GM23248 (cell line): Measurements from ENCODE around the gene G2E3. TPM values are rescaled to one million over a fixed set of nuclear protein-coding genes. Genes with fewer than 3 reads are reported as not detected.

Experiments
- DNase-seq: peaks from one replicate; pipeline ENCODE4 v3.0.0-alpha.2; 2015
- H2AFZ ChIP-seq: fragments of 200-600 bp; sonication (generic); 2 replicates; pipeline ENCODE4 v1.6.1; 2016; ENCODE audit warnings: antibody characterized with exemption
- H3F3A ChIP-seq: fragments of 200-600 bp; sonication (generic); 2 replicates; pipeline ENCODE4 v1.6.1; 2016; ENCODE audit warnings: mild to moderate bottlenecking, antibody characterized with exemption, mixed run types; ENCODE audit not compliant: insufficient read depth
- H3K27ac ChIP-seq: fragments of 200-600 bp; sonication (generic); 2 replicates; pipeline ENCODE4 v1.5.1; 2016; ENCODE audit warnings: mild to moderate bottlenecking
- H3K27me3 ChIP-seq: fragments of 200-600 bp; sonication (generic); replicated peaks from 2 replicates; pipeline ENCODE4 v1.6.1; 2016; ENCODE audit warnings: mild to moderate bottlenecking; ENCODE audit not compliant: insufficient read depth
- H3K36me3 ChIP-seq: fragments of 200-600 bp; sonication (generic); 2 replicates; pipeline ENCODE4 v1.6.1; 2016; ENCODE audit warnings: low read depth, mild to moderate bottlenecking
- H3K4me1 ChIP-seq: fragments of 200-600 bp; sonication (generic); 2 replicates; pipeline ENCODE4 v1.6.1; 2016; ENCODE audit warnings: mild to moderate bottlenecking; ENCODE audit not compliant: insufficient read depth
- H3K4me2 ChIP-seq: fragments of 200-600 bp; sonication (generic); one replicate; pipeline ENCODE4 v1.6.1; 2016; ENCODE audit warnings: mild to moderate bottlenecking; ENCODE audit not compliant: unreplicated experiment
- H3K4me3 ChIP-seq: fragments of 200-600 bp; sonication (generic); 2 replicates; pipeline ENCODE4 v1.5.1; 2016; ENCODE audit warnings: mild to moderate bottlenecking
- H3K79me2 ChIP-seq: fragments of 200-600 bp; sonication (generic); 2 replicates; pipeline ENCODE4 v1.6.1; 2016; ENCODE audit warnings: mild to moderate bottlenecking; ENCODE audit not compliant: insufficient read depth
- H3K9ac ChIP-seq: fragments of 200-600 bp; sonication (generic); 2 replicates; pipeline ENCODE4 v1.6.1; 2016; ENCODE audit warnings: mild to moderate bottlenecking
- H3K9me2 ChIP-seq: fragments of 200-600 bp; sonication (generic); 2 replicates; pipeline ENCODE4 v1.6.1; 2016; ENCODE audit warnings: mixed run types, mild to moderate bottlenecking, moderate library complexity; ENCODE audit not compliant: insufficient read depth
- H3K9me3 ChIP-seq: fragments of 200-600 bp; sonication (generic); one replicate; pipeline ENCODE4 v1.6.1; 2017; ENCODE audit warnings: low read depth
- H4K20me1 ChIP-seq: fragments of 200-600 bp; sonication (generic); 2 replicates; pipeline ENCODE4 v1.6.0; 2016; ENCODE audit not compliant: insufficient read depth
- EZH2 ChIP-seq: fragments of 200-600 bp; sonication (generic); IDR thresholded peaks from 2 replicates; pipeline ENCODE4 v1.6.1; 2018; ENCODE audit warnings: antibody characterized with exemption, mild to moderate bottlenecking; ENCODE audit not compliant: insufficient read depth, poor library complexity, severe bottlenecking
- EZH2phosphoT487 ChIP-seq: fragments of 200-600 bp; sonication (generic); IDR thresholded peaks from 2 replicates; pipeline ENCODE4 v1.6.1; 2018; ENCODE audit warnings: antibody characterized with exemption, moderate library complexity, mild to moderate bottlenecking, low read depth; ENCODE audit not compliant: insufficient read depth
- WGBS, 2 experiments: methylation state at CpG; one replicate each; pipeline ENCODE4 v1.1.6; 2015 to 2017; ENCODE audit warnings: low lambda C conversion rate in 2 of 2, low coverage in 1 of 2; ENCODE audit errors: missing lambda C conversion rate in 2 of 2; 5-methylcytosine and 5-hydroxymethylcytosine counted together
- in situ Hi-C: fragments of 300-500 bp; cut with MboI; formaldehyde crosslinking; loops from 2 replicates; pipeline ENCODE4 v1.15.0; 2020
- polyA plus RNA-seq: library from polyadenylated mRNA; unstranded; fragments of >200 nt; fragmentation: Nextera tagmentation; extraction: Ambion mirVana; gene quantifications from 2 replicates; pipeline ENCODE4 v1.2.1, GENCODE V29; 2016
- small RNA-seq: library from RNA; depleted of rRNA; stranded (forward); fragments of <200 nt; gene quantifications from one replicate; pipeline ENCODE3, GENCODE V24; 2014; ENCODE audit warnings: low read depth, low replicate concordance
- total RNA-seq: library from RNA; depleted of rRNA; stranded (reverse); fragments of >200 nt; shearing (Covaris generic); gene quantifications from 2 replicates; pipeline ENCODE4 v1.2.3, GENCODE V29; 2014; rRNA removed

The G2E3 gene
- total and polyA plus RNA-seq, 2 experiments from 2014 or later: 11.2 to 26.5 TPM

DNA sequence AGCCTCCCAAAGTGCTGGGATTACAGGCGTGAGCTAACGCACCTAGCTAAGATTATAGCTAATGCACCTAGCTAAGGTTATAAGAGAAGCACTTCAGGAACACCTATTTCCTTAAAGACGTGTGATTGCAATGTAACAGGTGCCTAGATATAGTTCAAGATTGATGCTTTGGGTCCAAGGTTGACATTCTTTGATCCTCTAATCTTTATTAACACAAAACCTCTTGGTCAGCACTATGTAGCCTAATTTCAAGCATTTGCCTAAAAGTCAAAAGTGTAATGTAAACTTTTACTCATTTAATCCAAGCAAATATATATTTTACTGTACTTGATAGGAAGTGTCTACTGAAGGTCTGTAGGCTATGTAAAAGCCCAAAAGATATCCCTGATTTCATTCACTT is 99.7 kb downstream of the G2E3 start:
- H3K9me2 ChIP-seq: no peaks in the 10 kb centered on the region
- TF ChIP-seq EZH2: no peak
- no peak for TF ChIP-seq EZH2phosphoT487
- H3K4me3 ChIP-seq: no peak overlapping the region
- peaks cover 35% of the 10 kb centered on the region for H3K79me2 ChIP-seq
- H3K9me3 ChIP-seq: no peaks in the 10 kb centered on the region
- no peak overlapping the region for H2AFZ ChIP-seq
- no peak overlapping the region for H3K9ac ChIP-seq
- peaks cover 20% of the 10 kb centered on the region for H3F3A ChIP-seq
- in situ Hi-C loops: no loop called here
- peaks cover 64% of the 10 kb centered on the region for H3K36me3 ChIP-seq
- no peak overlapping the region for H3K27ac ChIP-seq
- H4K20me1 ChIP-seq: no peaks in the 10 kb centered on the region
- H3K4me1 ChIP-seq: no peaks in the 10 kb centered on the region
- 99 to 100% methylated on average over 3 of the region's 3 CpGs for WGBS, 2 experiments
- no peak overlapping the region for H3K4me2 ChIP-seq
- H3K27me3 ChIP-seq: no peaks in the 10 kb centered on the region
- DNase-seq: no peak

DNA sequence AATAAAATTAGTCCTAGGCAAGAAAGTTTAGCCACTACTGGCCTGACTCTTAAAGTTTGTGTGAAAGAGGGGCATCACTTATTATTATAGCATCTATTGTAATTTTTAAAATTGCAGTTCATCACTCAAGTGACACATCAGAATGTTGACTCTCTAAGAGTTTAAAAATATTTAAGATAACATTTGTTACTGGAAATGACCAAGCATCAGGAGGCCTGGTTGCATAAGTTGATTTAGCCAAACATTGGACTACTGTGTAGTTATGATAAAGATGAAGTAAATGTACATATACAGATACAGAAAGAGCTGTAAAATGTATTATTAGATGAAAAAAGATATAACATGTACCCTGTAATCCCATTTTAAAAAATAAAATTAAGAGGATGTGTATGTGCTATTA is 110.6 kb downstream of the G2E3 start:
- Histone ChIP-seq H3K4me2 (no peak overlapping the region), H3K4me3 (no peak overlapping the region), H3K79me2 (peaks cover 8% of the 10 kb centered on the region; the same call in 1 of the 2 replicates), H2AFZ (no peak overlapping the region), H3F3A (peaks cover 6% of the 10 kb centered on the region; the same call in 1 of the 2 replicates), H3K9me3 (no peaks in the 10 kb centered on the region), H3K27me3 (no peaks in the 10 kb centered on the region), H3K36me3 (peaks cover 35% of the 10 kb centered on the region), H3K9ac (no peak overlapping the region), H4K20me1 (no peaks in the 10 kb centered on the region), H3K27ac (no peak overlapping the region), H3K9me2 (no peaks in the 10 kb centered on the region), H3K4me1 (no peaks in the 10 kb centered on the region)
- TF ChIP-seq EZH2: no peak
- TF ChIP-seq EZH2phosphoT487: no peak
- no peak for DNase-seq
- in situ Hi-C loops: no loop called here

Small RNAs within 50 kb of the gene (small RNA-seq; reads per million reads assigned to genes)
- gene RF02271: not detected

Other genes with a start within 250 kb of the G2E3 start
- 78.7 and 92.3 TPM in 2 replicates for gene SCFD1, start 63.2 kb downstream of the G2E3 start, total RNA-seq
- gene SCFD1, start 63.2 kb downstream of the G2E3 start, polyA plus RNA-seq: 114 and 117 TPM in 2 replicates